HEK293 (cell line): ENCODE measurements around the gene PDIA4.

ENCODE experiments used
- BCL11B ChIP-seq: fragments of 450-650 bp; formaldehyde crosslinking; IDR thresholded peaks from 2 replicates; pipeline ENCODE4 v1.5.1; 2016; ENCODE audit warnings: low read depth, missing biosample characterization, missing genetic modification characterization
- GLIS2 ChIP-seq: fragments of 450-650 bp; formaldehyde crosslinking; IDR thresholded peaks from 2 replicates; pipeline ENCODE4 v1.5.1; 2016; ENCODE audit warnings: missing biosample characterization, missing genetic modification characterization
- HOXA7 ChIP-seq: sonication (generic); formaldehyde crosslinking; IDR thresholded peaks from 2 replicates; pipeline ENCODE4 v1.8.1; 2022; ENCODE audit warnings: missing genetic modification reagents, borderline replicate concordance
- KLF16 ChIP-seq: fragments of 450-650 bp; formaldehyde crosslinking; IDR thresholded peaks from 2 replicates; pipeline ENCODE4 v1.5.1; 2017; ENCODE audit warnings: missing biosample characterization, missing genetic modification characterization
- OSR2 ChIP-seq: fragments of 450-650 bp; formaldehyde crosslinking; IDR thresholded peaks from 2 replicates; pipeline ENCODE4 v1.5.1; 2016; ENCODE audit warnings: missing biosample characterization, missing genetic modification characterization
- PRDM6 ChIP-seq: fragments of 450-650 bp; formaldehyde crosslinking; IDR thresholded peaks from 2 replicates; pipeline ENCODE4 v1.5.1; 2017; ENCODE audit warnings: missing biosample characterization, missing genetic modification characterization
- TCF7L2 ChIP-seq: IDR thresholded peaks from 2 replicates; pipeline ENCODE4 v1.6.1; 2011; ENCODE audit warnings: low read depth, mild to moderate bottlenecking, inconsistent platforms, low read length, moderate library complexity, borderline replicate concordance
- ZBTB11 ChIP-seq: fragments of 450-650 bp; formaldehyde crosslinking; conservative IDR thresholded peaks from 2 replicates; pipeline ENCODE4 v1.5.1; 2016; ENCODE audit warnings: low read depth, missing biosample characterization, missing genetic modification characterization
- ZIC2 ChIP-seq: fragments of 450-650 bp; formaldehyde crosslinking; IDR thresholded peaks from 2 replicates; pipeline ENCODE4 v1.5.1; 2016; ENCODE audit warnings: missing biosample characterization, missing genetic modification characterization
- ZNF121 ChIP-seq: fragments of 450-650 bp; formaldehyde crosslinking; IDR thresholded peaks from 2 replicates; pipeline ENCODE4 v1.5.1; 2016; ENCODE audit warnings: missing biosample characterization, missing genetic modification characterization
- ZNF155 ChIP-seq: fragments of 450-650 bp; formaldehyde crosslinking; IDR thresholded peaks from 2 replicates; pipeline ENCODE4 v1.5.1; 2016; ENCODE audit warnings: missing biosample characterization, missing genetic modification characterization
- ZNF18 ChIP-seq: fragments of 450-650 bp; formaldehyde crosslinking; IDR thresholded peaks from 2 replicates; pipeline ENCODE4 v1.5.1; 2016; ENCODE audit warnings: missing biosample characterization, missing genetic modification characterization
- ZNF19 ChIP-seq: fragments of 450-650 bp; formaldehyde crosslinking; IDR thresholded peaks from 2 replicates; pipeline ENCODE4; 2016; ENCODE audit warnings: missing biosample characterization, missing genetic modification characterization, low read depth
- ZNF214 ChIP-seq: fragments of 450-650 bp; formaldehyde crosslinking; IDR thresholded peaks from 2 replicates; pipeline ENCODE4 v1.5.1; 2017; ENCODE audit warnings: missing biosample characterization, mild to moderate bottlenecking, missing genetic modification characterization, borderline replicate concordance
- ZNF23 ChIP-seq: fragments of 450-650 bp; formaldehyde crosslinking; IDR thresholded peaks from 2 replicates; pipeline ENCODE4 v1.5.1; 2016; ENCODE audit warnings: missing biosample characterization, missing genetic modification characterization, borderline replicate concordance
- ZNF571 ChIP-seq: fragments of 450-650 bp; formaldehyde crosslinking; IDR thresholded peaks from 2 replicates; pipeline ENCODE4 v1.5.0; 2017; ENCODE audit warnings: missing biosample characterization, missing genetic modification characterization
- ZSCAN5A ChIP-seq: fragments of 450-650 bp; formaldehyde crosslinking; IDR thresholded peaks from 2 replicates; pipeline ENCODE4 v1.5.1; 2016; ENCODE audit warnings: missing biosample characterization, missing genetic modification characterization
- ZXDB ChIP-seq: fragments of 450-650 bp; formaldehyde crosslinking; IDR thresholded peaks from 2 replicates; pipeline ENCODE4 v1.5.1; 2016; ENCODE audit warnings: missing biosample characterization, missing genetic modification characterization
- TF ChIP-seq, protein P1 (sequence below): fragments of 450-650 bp; formaldehyde crosslinking; IDR thresholded peaks from 2 replicates; pipeline ENCODE4 v1.5.1; 2017; ENCODE audit warnings: missing biosample characterization, mild to moderate bottlenecking, missing genetic modification characterization, moderate library complexity
- TF ChIP-seq, protein P2 (sequence below): fragments of 450-650 bp; formaldehyde crosslinking; IDR thresholded peaks from 2 replicates; pipeline ENCODE4 v1.5.1; 2017; ENCODE audit warnings: missing biosample characterization, missing genetic modification characterization

Gene PDIA4

DNA sequence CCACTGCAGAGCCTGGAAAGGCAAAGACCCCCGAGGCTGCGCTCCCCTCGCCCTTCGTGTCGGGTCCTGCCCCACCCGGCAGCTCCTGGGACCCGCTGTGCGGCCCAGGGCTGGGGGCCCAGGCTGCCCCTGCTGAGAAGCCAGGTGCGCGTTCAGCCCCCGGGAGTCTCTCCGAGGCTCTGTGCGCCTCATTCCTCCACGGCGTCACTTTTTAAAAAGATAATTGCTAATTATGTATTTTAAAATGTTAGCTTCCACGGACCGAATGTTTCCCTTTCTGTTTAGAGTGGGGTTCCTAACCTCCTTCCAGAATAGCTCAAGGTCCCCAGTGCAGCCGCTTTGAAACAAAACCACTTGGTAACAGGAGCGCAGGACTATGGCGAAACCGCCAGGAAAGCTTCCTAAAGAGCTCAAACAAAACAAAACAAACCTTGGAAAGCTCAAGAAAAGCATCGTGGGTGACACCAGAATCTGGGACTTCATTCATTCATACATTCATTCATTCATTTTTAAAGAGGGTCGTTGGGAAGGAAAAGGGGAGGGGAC is 45.6 kb downstream of the PDIA4 start (continued):
- TF ChIP-seq ZNF214 = no peak
- TF ChIP-seq ZXDB (tag by site-specific recombination) = peak; percentile 76
- no peak for TF ChIP-seq KLF16 (tag by site-specific recombination)
- TF ChIP-seq ZNF18 = no peak
- peak; percentile 54; the same call in 1 of the 2 replicates for TF ChIP-seq BCL11B (tag by site-specific recombination)
- TF ChIP-seq ZNF155 (tag by site-specific recombination) = no peak
- no peak for TF ChIP-seq ZNF571 (tag by site-specific recombination)
- no peak for TF ChIP-seq ZSCAN5A (tag by site-specific recombination)
- no peak for TF ChIP-seq HOXA7 (CRISPR knock-in tag)
- TF ChIP-seq ZNF23 (tag by site-specific recombination) = no peak
- peak; percentile 68 for TF ChIP-seq ZIC2
- no peak for TF ChIP-seq TCF7L2
- no peak for TF ChIP-seq ZNF19 (tag by site-specific recombination)
- TF ChIP-seq PRDM6 (tag by site-specific recombination) = no peak
- TF ChIP-seq, protein P1, sequence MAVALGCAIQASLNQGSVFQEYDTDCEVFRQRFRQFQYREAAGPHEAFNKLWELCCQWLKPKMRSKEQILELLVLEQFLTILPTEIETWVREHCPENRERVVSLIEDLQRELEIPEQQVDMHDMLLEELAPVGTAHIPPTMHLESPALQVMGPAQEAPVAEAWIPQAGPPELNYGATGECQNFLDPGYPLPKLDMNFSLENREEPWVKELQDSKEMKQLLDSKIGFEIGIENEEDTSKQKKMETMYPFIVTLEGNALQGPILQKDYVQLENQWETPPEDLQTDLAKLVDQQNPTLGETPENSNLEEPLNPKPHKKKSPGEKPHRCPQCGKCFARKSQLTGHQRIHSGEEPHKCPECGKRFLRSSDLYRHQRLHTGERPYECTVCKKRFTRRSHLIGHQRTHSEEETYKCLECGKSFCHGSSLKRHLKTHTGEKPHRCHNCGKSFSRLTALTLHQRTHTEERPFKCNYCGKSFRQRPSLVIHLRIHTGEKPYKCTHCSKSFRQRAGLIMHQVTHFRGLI = no peak
- peak; percentile 55; the same call in 1 of the 2 replicates for TF ChIP-seq GLIS2 (tag by site-specific recombination)
- no peak for TF ChIP-seq OSR2 (tag by site-specific recombination)
- TF ChIP-seq ZNF121 (tag by site-specific recombination) = no peak
- TF ChIP-seq, protein P2, sequence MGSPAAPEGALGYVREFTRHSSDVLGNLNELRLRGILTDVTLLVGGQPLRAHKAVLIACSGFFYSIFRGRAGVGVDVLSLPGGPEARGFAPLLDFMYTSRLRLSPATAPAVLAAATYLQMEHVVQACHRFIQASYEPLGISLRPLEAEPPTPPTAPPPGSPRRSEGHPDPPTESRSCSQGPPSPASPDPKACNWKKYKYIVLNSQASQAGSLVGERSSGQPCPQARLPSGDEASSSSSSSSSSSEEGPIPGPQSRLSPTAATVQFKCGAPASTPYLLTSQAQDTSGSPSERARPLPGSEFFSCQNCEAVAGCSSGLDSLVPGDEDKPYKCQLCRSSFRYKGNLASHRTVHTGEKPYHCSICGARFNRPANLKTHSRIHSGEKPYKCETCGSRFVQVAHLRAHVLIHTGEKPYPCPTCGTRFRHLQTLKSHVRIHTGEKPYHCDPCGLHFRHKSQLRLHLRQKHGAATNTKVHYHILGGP (tag by site-specific recombination) = peak; percentile 89
- TF ChIP-seq ZBTB11 (tag by site-specific recombination) = 0 out of 2 replicates have a peak, but pooled peaks have one; percentile 8
